ENCODE measurements around the gene MAPK6.
"Not testable (repeated sequence)": the region's sequence is repeated elsewhere in the genome, so short reads cannot be mapped to it uniquely, and the experiment has no call there.

The MAPK6 gene

DNA sequence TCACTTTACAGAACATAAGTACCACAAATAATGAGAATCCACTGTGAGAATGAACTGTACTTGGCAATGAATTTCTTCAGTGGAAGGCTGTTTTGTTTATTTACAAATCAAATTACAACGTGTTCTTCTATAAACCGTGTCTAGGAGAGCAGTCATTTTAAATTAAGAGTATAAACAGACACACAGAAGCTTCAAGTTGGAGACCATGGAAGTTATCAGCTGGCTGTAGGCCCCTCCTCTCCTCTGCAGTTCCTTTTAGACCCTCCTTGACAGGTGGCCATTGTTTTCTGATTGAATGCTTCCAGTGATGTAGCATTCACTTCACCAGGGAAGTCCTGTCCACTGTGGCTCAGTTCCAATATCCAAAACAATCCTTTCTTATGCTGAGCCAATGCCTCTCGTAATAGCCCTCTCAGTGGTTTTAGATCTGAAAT, 7.3 kb upstream of the MAPK6 start:
- no peak for DNase-seq

DNA sequence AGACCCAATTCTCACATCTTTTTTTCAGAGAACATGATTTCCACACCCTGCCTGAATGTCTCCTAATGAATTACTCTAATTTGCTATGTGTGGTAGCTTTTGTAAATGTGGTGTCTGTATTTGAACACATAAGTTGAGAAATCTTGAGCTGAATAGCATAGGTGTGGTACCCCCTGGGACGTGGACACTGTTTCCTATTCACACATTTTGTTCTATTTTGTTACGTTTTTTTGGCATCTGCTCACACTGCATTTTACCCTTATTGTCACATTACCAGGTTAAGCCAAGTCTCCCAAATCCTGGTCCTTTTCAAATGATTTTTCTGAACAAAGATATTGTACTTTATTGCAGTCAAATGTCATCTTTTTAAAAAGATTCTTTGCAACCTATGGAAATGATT, 6.8 kb upstream of the MAPK6 start:
- DNase-seq = no peak

DNA sequence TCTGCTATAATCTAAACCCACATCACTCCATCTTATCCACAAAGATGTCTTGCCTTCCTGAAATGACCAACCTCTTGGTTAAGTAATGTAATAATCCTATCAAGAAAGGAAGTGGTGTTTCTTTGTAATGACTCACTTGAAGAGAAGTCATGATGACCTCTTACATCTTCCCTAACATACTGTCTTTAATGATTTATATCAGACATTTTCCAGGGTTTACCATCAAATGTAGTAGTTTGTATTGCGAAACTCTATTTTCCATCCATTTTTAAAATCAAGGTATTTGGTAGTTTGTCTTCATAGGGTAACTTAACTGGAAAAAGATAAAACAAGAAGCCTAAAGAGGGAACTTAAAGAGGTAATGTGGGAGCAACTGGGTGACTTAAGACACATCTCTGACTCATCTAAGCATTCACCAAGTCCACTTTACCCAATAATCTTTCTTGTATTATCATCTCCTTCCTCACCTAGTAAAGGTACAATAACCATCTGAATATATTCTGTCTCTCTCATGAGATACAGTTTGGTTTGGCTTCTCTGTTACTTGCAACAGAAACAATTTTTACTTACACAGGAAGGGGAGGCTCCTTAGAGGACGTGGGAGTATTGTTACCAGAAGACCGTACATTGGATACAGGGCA, 5.7 kb upstream of the MAPK6 start:
- DNase-seq = no peak

DNA sequence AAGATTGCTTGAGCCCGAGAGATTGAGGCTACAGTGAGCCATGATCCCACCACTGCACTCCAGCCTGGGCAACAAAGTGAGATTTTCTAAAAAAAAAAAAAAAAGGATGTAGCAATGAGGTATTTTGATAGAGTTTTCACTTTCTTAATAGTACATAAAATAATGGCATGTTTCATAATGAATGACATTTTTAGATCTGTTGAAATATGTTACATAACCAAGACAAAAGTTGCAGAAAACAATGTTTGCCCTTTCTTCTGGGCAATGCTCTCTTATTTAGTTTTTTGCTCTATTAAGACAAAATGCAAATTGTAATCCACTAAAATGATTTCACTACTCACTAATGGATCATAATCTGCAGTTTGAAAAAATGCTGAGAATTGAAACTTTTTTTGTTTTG, 4.4 kb upstream of the MAPK6 start:
- DNase-seq = no peak

DNA sequence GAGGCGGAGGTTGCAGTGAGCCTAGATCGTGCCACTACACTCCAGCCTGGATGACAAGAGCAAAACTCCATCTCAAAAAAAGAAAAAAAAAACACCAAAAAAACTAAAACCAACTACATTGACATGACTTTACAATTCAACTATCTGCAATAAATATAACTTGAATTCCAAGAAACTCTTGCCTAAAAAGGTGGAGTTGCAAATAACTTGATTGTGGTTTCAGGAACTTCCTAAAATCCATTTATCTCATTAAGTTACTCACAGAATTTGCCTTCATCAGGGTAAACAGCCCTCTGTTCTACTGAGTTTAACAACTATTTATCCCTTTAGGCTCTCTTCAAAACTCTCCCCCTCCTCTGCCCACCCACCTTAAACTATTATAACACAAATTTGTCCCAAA, 2.7 kb upstream of the MAPK6 start:
- no peak for DNase-seq

DNA sequence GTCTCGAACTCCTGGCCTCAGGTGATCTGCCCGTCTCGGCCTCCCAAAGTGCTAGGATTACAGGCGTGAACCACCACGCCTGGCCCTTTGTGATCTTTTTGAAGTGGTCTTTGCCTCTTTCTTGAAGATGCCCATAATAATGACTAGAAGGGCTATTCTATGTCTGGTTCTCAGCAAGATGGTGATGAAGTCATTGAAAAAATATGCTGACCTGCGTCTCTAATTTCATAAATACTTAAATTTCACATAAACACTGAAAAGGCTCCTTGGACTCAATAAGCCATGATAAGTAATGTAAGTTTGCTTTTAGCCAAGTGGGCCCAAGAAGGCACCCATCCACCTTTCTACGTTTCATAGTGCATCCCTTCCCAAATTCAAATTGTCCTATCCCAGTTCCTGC, 775 bp upstream of the MAPK6 start:
- no peak for DNase-seq

DNA sequence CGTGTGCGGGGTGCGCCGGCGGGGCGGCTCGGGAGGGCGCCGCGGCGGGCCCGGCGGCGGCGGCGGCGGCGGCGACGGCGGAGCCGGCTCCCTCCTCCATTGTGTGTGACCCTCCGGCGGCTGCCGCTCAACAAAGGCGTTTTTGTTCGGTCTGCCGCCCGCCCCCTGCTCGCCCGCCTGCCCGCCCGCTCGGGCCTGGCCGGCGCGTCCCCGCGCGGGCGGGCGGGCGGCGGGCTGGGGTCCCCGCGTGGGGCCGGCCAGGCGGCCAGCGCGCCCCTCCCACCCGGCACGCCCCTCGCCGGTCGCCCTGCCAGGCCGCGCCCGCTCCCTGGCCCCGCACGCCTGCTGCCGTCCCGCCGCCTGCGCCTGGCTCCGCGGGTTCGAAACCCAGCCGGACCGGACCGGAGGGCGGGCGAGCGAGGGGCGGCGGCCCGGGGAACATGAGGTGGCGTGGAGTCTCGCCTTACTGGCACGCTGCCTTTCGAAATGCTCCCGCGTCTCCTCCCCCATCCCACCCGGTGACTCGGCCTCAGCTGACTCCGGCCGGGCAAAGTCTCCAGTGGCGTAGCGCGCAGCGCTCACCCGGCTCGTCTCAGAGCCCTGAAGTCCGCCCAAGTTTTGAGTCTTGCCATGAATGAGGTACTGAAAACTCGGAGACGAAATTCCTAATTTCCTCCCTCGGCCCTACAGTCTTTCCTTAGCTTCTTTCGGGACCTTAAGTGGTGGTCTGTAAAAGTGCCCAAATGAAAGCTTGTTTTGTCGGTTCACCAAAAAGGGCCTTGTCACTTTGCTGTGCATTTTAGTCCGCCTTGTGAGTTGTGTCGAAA, 588 bp downstream of the MAPK6 start:
- peak; percentile 65 for DNase-seq

DNA sequence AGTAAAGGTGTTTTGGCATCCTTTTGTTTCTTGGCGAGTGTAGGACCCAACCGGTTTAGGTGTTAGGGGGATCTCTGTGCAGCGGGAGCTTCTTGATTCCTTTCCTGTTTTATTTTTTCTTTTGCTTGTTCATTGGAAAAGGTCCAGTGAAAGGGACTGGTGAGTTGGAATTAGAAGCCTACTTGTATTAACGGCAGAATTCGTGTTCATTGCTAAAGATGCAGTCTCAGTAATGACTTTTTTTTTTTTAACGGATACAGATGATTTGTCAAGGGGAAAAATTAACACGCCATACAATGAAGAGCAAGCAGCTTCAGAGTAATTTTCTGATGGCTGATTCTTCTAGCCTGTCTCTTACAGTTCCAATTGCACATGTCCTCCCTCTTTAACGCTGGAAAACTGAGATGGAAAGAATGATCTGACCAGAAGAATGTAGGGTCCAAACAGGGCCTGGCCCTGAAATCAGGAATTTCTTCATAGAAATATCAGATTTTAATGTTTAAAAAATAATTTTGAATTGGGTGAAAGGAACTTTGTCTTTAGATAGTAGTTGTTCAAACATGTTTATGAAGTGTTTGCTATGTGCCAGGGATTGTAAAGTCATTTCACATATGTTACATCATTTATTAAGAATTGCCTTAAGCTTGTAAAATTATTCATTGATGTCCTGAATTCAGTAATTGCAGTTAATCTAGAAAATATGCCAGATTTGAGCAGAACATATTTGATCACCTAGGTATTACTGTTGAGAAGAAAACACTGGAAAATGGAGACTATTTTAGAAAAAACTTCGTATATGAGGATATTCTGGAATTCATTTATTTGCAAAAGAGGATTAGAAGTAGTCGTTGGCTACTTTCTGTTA, 1.4 kb downstream of the MAPK6 start:
- no peak for DNase-seq

DNA sequence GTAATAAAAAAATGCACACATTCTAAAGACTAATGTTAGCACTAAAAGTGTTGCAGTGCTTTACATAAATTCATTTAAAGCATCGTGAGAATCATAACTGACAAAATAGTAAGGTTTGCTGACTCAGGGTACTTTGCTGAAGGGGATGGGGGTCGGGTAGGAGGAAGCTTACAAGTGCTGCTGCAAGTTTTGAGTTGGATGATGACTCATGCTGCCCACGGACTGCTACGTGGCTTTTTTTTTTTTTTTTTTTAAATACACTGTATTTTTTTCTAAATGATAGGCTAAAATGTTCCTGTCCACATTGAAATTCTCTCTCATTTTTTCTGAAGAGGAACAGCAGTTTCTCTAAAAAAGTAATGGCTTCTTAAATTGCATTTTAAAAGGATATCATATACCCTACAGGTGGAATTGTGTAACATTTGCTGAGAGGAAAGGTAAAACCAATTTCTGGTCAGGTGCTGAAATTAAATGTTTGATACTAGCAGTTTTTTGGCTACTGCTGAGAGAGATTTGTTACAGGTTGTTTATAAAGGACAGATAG, 2.2 kb downstream of the MAPK6 start:
- no peak for DNase-seq

DNA sequence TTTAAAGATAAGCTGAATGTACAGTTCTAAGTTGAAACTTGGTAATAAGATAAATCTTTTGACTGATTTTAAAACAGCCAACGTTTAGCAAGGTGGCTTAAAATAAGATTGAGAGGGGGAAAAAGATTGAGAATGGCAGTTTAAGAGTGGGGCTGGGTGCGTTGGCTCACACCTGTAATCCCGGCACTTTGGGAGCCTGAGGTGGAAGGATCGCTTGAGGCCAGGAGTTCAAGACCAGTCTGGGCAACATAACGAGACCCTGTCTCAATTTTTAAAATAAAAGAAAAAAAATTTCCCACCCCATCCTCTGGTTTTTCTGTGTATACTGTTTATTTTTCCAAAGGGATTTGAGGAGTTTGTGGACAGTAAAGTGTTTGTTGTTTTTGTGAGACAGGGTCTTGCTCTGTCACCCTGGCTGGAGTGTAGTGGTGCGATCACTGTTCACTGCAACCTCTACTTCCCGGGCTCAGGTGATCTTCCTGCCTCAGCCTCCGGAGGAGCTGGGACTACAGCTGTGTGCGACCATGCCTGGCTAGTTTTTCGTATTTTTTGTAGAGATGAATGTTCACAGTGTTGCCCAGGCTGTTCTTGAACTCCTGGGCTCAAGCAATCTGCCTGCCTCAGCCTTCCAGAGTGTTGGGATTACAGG, 3.0 kb downstream of the MAPK6 start:
- no peak for DNase-seq

DNA sequence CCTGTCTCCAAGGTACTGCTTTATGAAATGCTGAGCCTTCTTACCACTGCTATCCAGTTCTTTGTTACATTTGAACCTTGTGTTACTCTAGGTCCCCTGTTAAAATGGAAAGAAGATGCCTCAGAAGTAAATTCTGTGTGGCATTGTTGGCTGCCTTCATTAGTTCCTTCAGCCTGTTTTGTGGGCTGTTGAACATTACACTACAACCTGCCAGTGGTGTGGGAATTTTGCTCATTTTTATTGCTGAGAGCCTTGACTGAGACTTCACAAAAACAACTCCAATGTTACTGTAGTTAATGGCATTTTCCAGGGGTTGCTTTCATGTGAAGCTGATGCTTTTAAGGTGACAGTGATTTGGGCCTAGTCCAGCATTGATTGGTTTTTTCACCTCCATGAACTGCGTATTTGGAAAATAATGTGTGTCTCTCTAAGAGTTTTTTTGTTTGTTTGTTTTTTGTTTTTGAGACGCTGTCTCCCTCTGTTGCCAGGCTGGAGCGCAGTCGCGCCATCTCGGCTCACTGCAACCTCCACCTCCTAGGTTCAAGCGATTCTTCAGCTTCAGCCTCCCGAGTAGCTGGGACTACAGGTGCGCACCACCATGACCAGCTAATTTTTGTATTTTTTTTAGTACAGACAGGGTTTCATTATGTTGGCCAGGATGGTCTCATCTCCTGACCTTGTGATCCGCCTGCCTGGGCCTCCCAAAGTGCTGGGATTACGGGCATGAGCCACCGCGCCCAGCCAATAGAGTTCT, 4.3 kb downstream of the MAPK6 start:
- DNase-seq = no peak

DNA sequence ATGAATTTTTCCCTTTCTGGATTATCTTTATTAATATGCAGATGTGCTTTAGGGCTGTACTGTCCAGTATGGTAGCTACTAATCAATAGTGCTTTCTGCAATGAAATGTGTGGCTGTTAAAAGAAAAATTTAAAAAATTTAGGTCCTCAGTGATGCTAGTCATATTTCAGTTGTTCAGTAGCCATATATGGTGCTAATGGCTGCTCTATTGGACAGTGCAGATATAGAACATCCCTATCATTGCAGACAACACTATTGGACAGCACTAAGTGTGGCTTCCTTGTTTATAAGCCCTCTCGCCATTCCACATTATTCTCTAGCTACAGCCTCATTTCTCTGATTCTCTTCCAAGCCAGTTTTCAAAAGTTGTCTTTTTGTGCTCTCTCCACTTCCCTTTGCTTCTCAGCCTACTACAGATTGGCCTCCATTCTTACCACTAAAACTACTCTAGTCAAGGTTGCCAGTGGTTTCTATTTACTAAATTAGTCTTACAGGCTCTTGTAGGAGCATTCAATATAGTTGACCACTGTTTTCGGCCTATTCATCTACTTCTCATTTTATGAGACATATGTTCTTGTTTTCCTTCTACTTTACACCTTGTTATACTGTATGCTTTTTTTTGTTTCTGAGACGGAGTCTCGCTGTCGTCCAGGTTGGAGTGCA, 9.5 kb downstream of the MAPK6 start:
- DNase-seq = no peak

DNA sequence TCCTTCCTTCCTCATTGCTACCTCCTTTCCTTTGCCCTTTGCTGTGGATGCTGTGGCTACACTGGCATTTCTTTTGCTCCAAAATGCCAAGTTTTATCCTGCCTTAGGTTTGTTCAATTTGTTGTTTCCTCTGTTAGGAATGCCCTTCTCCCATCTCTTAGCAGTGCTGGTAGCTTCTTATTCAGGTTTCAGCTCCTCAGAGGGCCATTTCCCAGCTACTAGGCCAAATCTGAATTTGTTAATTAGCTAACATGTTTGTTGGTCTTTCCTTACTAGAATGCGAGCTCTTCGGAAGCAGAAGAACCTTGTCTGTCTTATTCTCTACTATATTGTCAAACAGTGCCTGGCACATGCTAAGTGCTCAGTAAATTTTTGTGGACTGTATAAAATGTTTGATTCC, 11.0 kb downstream of the MAPK6 start:
- DNase-seq = no peak

DNA sequence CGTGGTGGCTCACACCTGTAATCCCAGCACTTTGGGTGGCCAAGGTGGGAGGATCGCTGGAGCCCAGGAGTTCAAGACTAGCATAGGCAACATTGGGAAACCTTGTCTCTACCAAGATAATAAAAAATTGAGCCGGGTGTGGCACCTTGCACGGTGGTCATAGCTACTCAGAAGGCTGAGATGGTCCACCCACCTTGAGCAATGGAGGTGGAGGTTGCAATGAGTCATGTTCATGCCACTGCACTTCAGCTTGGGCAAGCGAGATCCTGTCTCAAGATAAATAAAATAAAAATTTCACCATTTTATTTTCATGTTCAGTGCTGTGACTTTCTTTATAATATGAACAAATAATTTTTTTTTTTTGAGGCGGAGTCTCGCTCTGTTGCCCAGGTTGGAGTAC, 12.5 kb downstream of the MAPK6 start:
- DNase-seq = no peak

DNA sequence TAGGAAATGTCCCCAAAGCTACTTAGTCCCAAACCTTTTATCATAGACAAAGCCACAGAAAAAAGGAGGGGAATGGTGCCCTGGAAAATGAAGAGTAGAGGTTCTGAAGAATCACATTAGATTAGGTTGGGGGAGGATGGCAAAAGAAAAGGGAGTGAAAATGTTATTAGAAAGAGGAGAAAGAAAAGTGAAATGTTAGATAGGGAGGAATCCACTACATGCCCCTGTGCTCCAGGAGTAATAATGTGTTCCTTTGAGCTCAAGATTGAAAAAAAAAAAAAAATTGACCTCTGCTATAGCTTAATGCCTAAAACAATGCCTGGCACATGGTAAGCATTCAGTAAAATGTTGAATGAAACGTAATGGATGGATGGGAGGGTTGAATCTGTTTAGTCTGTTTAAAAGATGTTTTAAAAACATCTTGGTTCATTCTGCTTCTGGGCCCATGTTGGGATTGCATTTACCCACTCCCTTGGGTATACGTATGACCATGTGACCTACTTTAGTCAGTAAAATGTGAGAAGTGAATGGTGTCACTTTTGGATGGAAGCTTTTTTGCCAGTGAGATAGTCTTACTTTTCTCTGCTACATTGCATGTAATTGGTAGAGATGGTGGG, 19.0 kb downstream of the MAPK6 start:
- no peak for DNase-seq

DNA sequence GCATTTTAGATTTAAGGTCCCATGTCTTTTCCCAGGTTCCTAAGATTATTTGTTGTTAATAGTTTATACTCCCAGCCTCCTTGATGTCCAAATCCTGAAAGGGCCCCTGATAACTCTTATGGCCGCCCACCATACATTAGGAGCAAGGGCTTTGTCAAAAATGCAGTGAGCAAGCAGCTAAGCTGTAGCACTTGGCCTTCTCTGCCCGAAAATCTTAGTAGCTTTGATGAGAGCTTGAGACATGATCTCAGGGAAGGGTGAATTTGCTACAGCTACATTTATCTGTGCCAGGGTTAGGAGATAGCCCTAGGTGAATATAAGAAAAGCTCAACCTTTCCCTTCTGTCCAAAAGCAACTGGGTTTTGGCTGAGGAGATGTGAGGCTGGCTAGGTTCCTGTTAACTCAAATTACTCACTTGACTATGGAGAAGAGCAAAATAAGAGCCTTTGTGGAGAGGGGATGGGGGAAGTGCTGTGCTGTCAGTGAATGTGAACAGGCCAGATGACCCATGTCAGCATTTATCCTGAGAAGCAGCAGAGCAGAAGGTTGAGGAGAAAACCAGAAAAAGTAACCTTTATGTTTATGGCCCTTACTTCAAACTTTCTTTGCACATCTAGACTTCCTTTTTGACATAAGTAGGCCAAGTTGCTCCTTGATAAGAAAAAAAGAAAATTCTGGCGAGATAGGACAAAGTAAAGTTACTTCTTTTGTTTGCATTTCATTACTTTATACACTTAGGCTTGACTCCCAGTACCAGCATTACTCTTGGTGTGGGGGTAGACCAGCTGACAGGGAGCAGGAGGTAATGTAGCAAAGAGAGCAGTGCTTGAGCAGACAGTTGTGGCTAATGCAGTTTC, 21.1 kb downstream of the MAPK6 start:
- DNase-seq = no peak

DNA sequence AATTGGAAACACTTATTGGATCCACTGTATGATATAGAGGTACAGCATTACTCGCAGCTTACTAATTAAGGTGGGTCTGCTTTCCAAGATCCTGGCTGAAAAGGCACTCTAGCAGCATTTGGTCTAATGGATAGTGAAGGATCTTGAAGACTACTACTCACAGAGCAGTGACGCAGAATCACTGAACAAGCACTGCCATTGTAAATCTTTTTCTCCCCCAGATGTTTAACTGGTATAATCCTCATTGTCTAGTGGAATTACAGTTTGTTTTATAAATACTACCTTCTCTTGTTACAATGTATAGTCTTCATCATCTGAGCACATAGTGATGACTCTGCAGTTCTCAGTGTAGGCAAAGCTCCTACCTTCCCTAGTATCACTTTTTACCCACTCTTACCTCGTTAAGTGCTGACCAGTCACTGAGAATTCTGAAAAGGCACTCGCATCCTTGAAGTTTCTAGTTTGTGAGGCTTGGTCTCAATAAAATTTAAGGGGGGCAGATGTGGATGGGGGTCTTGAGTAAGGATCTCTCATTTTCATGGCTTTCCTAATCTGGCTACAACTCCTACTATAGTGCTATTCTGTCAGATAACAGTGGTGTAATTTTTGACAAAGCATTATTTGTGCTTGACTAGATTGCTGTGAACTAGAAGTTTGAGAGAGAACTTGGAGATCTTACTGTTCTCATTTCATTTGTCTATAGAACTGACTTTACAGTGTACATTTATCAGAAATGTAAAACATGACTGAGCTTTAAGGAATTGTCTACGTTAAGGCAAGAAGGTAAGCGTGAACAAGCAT, 23.2 kb downstream of the MAPK6 start:
- no peak for DNase-seq

DNA sequence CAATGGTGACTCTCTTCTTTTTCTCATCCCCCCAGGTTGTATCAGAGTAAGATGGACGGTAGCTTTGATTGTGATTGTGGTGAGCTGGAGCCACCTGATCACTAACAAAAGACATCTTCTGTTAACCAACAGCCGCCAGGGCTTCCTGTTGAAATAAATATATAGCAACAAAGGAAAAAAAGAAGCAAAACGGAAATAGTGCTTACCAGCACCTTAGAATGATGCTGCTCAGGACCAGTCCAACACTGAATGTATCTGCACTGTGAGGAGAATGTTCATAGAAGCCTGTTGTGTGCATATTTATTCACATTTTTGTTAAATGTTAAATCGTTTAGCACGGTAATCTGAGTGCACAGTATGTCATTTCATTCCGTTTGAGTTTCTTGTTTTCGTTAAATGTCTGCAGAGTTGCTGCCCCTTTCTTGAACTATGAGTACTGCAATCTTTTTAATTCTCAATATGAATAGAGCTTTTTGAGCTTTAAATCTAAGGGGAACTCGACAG, 26.8 kb downstream of the MAPK6 start:
- not testable (repeated sequence) for DNase-seq

DNA sequence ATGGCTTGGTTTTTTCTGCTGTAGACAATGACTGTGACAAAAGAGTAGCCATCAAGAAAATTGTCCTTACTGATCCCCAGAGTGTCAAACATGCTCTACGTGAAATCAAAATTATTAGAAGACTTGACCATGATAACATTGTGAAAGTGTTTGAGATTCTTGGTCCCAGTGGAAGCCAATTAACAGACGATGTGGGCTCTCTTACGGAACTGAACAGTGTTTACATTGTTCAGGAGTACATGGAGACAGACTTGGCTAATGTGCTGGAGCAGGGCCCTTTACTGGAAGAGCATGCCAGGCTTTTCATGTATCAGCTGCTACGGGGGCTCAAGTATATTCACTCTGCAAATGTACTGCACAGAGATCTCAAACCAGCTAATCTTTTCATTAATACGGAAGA, 27.5 kb downstream of the MAPK6 start:
- DNase-seq = not testable (repeated sequence)
